ENCODE data around the gene ASPSCR1.

Gene ASPSCR1

GRCh38 chr17:82021900-82022309 lies 44.5 kb downstream of the ASPSCR1 start:
- Histone ChIP-seq H3K27ac (ENCODE audit: low read depth in 2 of 2, low read length in 2 of 2) (peak overlapping the region; percentile 76 to 81), H3K4me3 (ENCODE audit: low read length in 2 of 2) (peak overlapping the region; percentile 85 to 90), H3K4me1 (ENCODE audit: control insufficient read depth in 2 of 2, insufficient read depth in 2 of 2, low read length in 2 of 2) (peaks cover 23% of the 10 kb centered on the region in 2 donors), H3K9ac (ENCODE audit: low read depth in 1 of 2, low read length in 2 of 2) (peak overlapping the region; percentile 84 to 92), H3K36me3 (ENCODE audit: control insufficient read depth in 2 of 2, insufficient read depth in 2 of 2, low read length in 2 of 2) (peaks cover 0 to 3% of the 10 kb centered on the region in 2 donors), H3K9me3 (ENCODE audit: control insufficient read depth in 2 of 2, low read length in 2 of 2) (no peaks in the 10 kb centered on the region), H3K27me3 (ENCODE audit: control insufficient read depth in 2 of 2, insufficient read depth in 2 of 2, low read length in 2 of 2) (no peaks in the 10 kb centered on the region)

GRCh38 chr17:82022310-82022980 lies 45.0 kb downstream of the ASPSCR1 start, which contains the start of gene CENPX:
TSS of gene CENPX (minus strand) at chr17:82022878. CDS start at chr17:82022861, 17 bp downstream.
- Histone ChIP-seq H3K36me3 (ENCODE audit: control insufficient read depth in 2 of 2, insufficient read depth in 2 of 2, low read length in 2 of 2) (peaks cover 0 to 3% of the 10 kb centered on the region in 2 donors), H3K4me1 (ENCODE audit: control insufficient read depth in 2 of 2, insufficient read depth in 2 of 2, low read length in 2 of 2) (peaks cover 23% of the 10 kb centered on the region in 2 donors), H3K27ac (ENCODE audit: low read depth in 2 of 2, low read length in 2 of 2) (peak within 1 kb of the TSS; percentile 76 to 81)

GRCh38 chr17:82022981-82023446 lies 45.6 kb downstream of the ASPSCR1 start, which contains the start of gene LRRC45:
TSS of gene LRRC45 (plus strand) at chr17:82023305. CDS start at chr17:82023644, 339 bp downstream.
- Histone ChIP-seq H3K27me3 (ENCODE audit: control insufficient read depth in 2 of 2, insufficient read depth in 2 of 2, low read length in 2 of 2) (no peaks in the 10 kb centered on the region), H3K4me3 (ENCODE audit: low read length in 2 of 2) (peak within 1 kb of the TSS; percentile 85 to 90), H3K4me1 (ENCODE audit: control insufficient read depth in 2 of 2, insufficient read depth in 2 of 2, low read length in 2 of 2) (peaks cover 23% of the 10 kb centered on the region in 2 donors), H3K9me3 (ENCODE audit: control insufficient read depth in 2 of 2, low read length in 2 of 2) (no peaks in the 10 kb centered on the region), H3K9ac (ENCODE audit: low read depth in 1 of 2, low read length in 2 of 2) (peak within 1 kb of the TSS; percentile 84 to 92), H3K36me3 (ENCODE audit: control insufficient read depth in 2 of 2, insufficient read depth in 2 of 2, low read length in 2 of 2) (peaks cover 0 to 3% of the 10 kb centered on the region in 2 donors), H3K27ac (ENCODE audit: low read depth in 2 of 2, low read length in 2 of 2) (peak within 1 kb of the TSS; percentile 76 to 81)

More at GRCh38 chr17:82022310-82022980, 45.0 kb downstream of the ASPSCR1 start, which contains the start of gene CENPX:
- H3K27me3 ChIP-seq (ENCODE audit: control insufficient read depth in 2 of 2, insufficient read depth in 2 of 2, low read length in 2 of 2), result no peaks in the 10 kb centered on the region
- H3K9ac ChIP-seq (ENCODE audit: low read depth in 1 of 2, low read length in 2 of 2), result peak within 1 kb of the TSS; percentile 84 to 92
- H3K9me3 ChIP-seq (ENCODE audit: control insufficient read depth in 2 of 2, low read length in 2 of 2), result no peaks in the 10 kb centered on the region
- H3K4me3 ChIP-seq (ENCODE audit: low read length in 2 of 2), result peak within 1 kb of the TSS; percentile 85 to 90

- Histone ChIP-seq H3K27me3 (ENCODE audit: control insufficient read depth in 2 of 2, insufficient read depth in 2 of 2, low read length in 2 of 2) (no peaks in the 10 kb centered on the region), H3K4me3 (ENCODE audit: low read length in 2 of 2) (peak overlapping the region; percentile 70 to 79), H3K27ac (ENCODE audit: low read depth in 2 of 2, low read length in 2 of 2) (no peak overlapping the region), H3K9ac (ENCODE audit: low read depth in 1 of 2, low read length in 2 of 2) (peak overlapping the region; percentile 24 to 71), H3K36me3 (ENCODE audit: control insufficient read depth in 2 of 2, insufficient read depth in 2 of 2, low read length in 2 of 2) (no peaks in the 10 kb centered on the region), H3K4me1 (ENCODE audit: control insufficient read depth in 2 of 2, insufficient read depth in 2 of 2, low read length in 2 of 2) (peaks cover 23% of the 10 kb centered on the region in 2 donors), H3K9me3 (ENCODE audit: control insufficient read depth in 2 of 2, low read length in 2 of 2) (no peaks in the 10 kb centered on the region)
Observed at GRCh38 chr17:82023447-82024241, 46.2 kb downstream of the ASPSCR1 start.

- Histone ChIP-seq H3K9me3 (ENCODE audit: control insufficient read depth in 2 of 2, low read length in 2 of 2) (no peaks in the 10 kb centered on the region), H3K4me3 (ENCODE audit: low read length in 2 of 2) (no peak overlapping the region), H3K4me1 (ENCODE audit: control insufficient read depth in 2 of 2, insufficient read depth in 2 of 2, low read length in 2 of 2) (peaks cover 23 to 26% of the 10 kb centered on the region in 2 donors), H3K36me3 (ENCODE audit: control insufficient read depth in 2 of 2, insufficient read depth in 2 of 2, low read length in 2 of 2) (no peaks in the 10 kb centered on the region), H3K9ac (ENCODE audit: low read depth in 1 of 2, low read length in 2 of 2) (no peak overlapping the region), H3K27ac (ENCODE audit: low read depth in 2 of 2, low read length in 2 of 2) (no peak overlapping the region), H3K27me3 (ENCODE audit: control insufficient read depth in 2 of 2, insufficient read depth in 2 of 2, low read length in 2 of 2) (no peaks in the 10 kb centered on the region)
Observed at GRCh38 chr17:82024859-82025258, 47.4 kb downstream of the ASPSCR1 start.

GRCh38 chr17:82025401-82026107 lies 48.1 kb downstream of the ASPSCR1 start:
- no peak overlapping the region for H3K9ac ChIP-seq (ENCODE audit: low read depth in 1 of 2, low read length in 2 of 2)
- H3K4me1 ChIP-seq (ENCODE audit: control insufficient read depth in 2 of 2, insufficient read depth in 2 of 2, low read length in 2 of 2), result peaks cover 23 to 31% of the 10 kb centered on the region in 2 donors
- no peaks in the 10 kb centered on the region for H3K27me3 ChIP-seq (ENCODE audit: control insufficient read depth in 2 of 2, insufficient read depth in 2 of 2, low read length in 2 of 2)
- H3K9me3 ChIP-seq (ENCODE audit: control insufficient read depth in 2 of 2, low read length in 2 of 2), result no peaks in the 10 kb centered on the region
- no peaks in the 10 kb centered on the region for H3K36me3 ChIP-seq (ENCODE audit: control insufficient read depth in 2 of 2, insufficient read depth in 2 of 2, low read length in 2 of 2)
- H3K27ac ChIP-seq (ENCODE audit: low read depth in 2 of 2, low read length in 2 of 2), result no peak overlapping the region
- no peak overlapping the region for H3K4me3 ChIP-seq (ENCODE audit: low read length in 2 of 2)

- Histone ChIP-seq H3K4me1 (ENCODE audit: control insufficient read depth in 2 of 2, insufficient read depth in 2 of 2, low read length in 2 of 2) (peaks cover 15 to 27% of the 10 kb centered on the region in 2 donors), H3K9ac (ENCODE audit: low read depth in 1 of 2, low read length in 2 of 2) (no peak overlapping the region), H3K9me3 (ENCODE audit: control insufficient read depth in 2 of 2, low read length in 2 of 2) (no peaks in the 10 kb centered on the region), H3K27ac (ENCODE audit: low read depth in 2 of 2, low read length in 2 of 2) (no peak overlapping the region), H3K27me3 (ENCODE audit: control insufficient read depth in 2 of 2, insufficient read depth in 2 of 2, low read length in 2 of 2) (no peaks in the 10 kb centered on the region), H3K4me3 (ENCODE audit: low read length in 2 of 2) (no peak overlapping the region), H3K36me3 (ENCODE audit: control insufficient read depth in 2 of 2, insufficient read depth in 2 of 2, low read length in 2 of 2) (no peaks in the 10 kb centered on the region)
Observed at GRCh38 chr17:82028246-82028645, 50.8 kb downstream of the ASPSCR1 start.

- H3K4me3 ChIP-seq (ENCODE audit: low read length in 2 of 2), result no peak overlapping the region
- H3K4me1 ChIP-seq (ENCODE audit: control insufficient read depth in 2 of 2, insufficient read depth in 2 of 2, low read length in 2 of 2), result peaks cover 10 to 22% of the 10 kb centered on the region in 2 donors
- H3K9me3 ChIP-seq (ENCODE audit: control insufficient read depth in 2 of 2, low read length in 2 of 2), result no peaks in the 10 kb centered on the region
- H3K27ac ChIP-seq (ENCODE audit: low read depth in 2 of 2, low read length in 2 of 2), result no peak overlapping the region
- no peaks in the 10 kb centered on the region for H3K36me3 ChIP-seq (ENCODE audit: control insufficient read depth in 2 of 2, insufficient read depth in 2 of 2, low read length in 2 of 2)
- H3K9ac ChIP-seq (ENCODE audit: low read depth in 1 of 2, low read length in 2 of 2), result no peak overlapping the region
- no peaks in the 10 kb centered on the region for H3K27me3 ChIP-seq (ENCODE audit: control insufficient read depth in 2 of 2, insufficient read depth in 2 of 2, low read length in 2 of 2)
Observed at GRCh38 chr17:82028966-82029365, 51.5 kb downstream of the ASPSCR1 start.

- Histone ChIP-seq H3K9ac (ENCODE audit: low read depth in 1 of 2, low read length in 2 of 2) (no peak overlapping the region), H3K9me3 (ENCODE audit: control insufficient read depth in 2 of 2, low read length in 2 of 2) (no peaks in the 10 kb centered on the region), H3K27me3 (ENCODE audit: control insufficient read depth in 2 of 2, insufficient read depth in 2 of 2, low read length in 2 of 2) (no peaks in the 10 kb centered on the region), H3K27ac (ENCODE audit: low read depth in 2 of 2, low read length in 2 of 2) (no peak overlapping the region), H3K36me3 (ENCODE audit: control insufficient read depth in 2 of 2, insufficient read depth in 2 of 2, low read length in 2 of 2) (no peaks in the 10 kb centered on the region), H3K4me3 (ENCODE audit: low read length in 2 of 2) (no peak overlapping the region), H3K4me1 (ENCODE audit: control insufficient read depth in 2 of 2, insufficient read depth in 2 of 2, low read length in 2 of 2) (peaks cover 8 to 18% of the 10 kb centered on the region in 2 donors)
Observed at GRCh38 chr17:82029391-82029790, 52.0 kb downstream of the ASPSCR1 start.

All from mucosa of rectum (tissue), 2 donors.